HT1080 (cell line): ENCODE results near the gene NDC1. TPM values are rescaled to one million over a fixed set of nuclear protein-coding genes. Genes with fewer than 3 reads are reported as not detected.
"Not testable (repeated sequence)": the region's sequence is repeated elsewhere in the genome, so short reads cannot be mapped to it uniquely, and the experiment has no call there.

ENCODE experiments used
- DNase-seq: peaks from one replicate; pipeline ENCODE4 v3.0.0-alpha.2; 2015; ENCODE audit warnings: low read depth
- polyA plus RNA-seq, 2 experiments: library from polyadenylated mRNA; depleted of rRNA; stranded (reverse); fragments of >200 nt; gene quantifications; 2 replicates each; pipeline ENCODE4 v1.2.3, GENCODE V29; 2015
- total RNA-seq: library from RNA; depleted of rRNA; stranded (reverse); fragments of >200 nt; shearing (Covaris generic); gene quantifications from 2 replicates; pipeline ENCODE4 v1.2.3, GENCODE V29; 2014; rRNA removed

NDC1 gene, protein sequence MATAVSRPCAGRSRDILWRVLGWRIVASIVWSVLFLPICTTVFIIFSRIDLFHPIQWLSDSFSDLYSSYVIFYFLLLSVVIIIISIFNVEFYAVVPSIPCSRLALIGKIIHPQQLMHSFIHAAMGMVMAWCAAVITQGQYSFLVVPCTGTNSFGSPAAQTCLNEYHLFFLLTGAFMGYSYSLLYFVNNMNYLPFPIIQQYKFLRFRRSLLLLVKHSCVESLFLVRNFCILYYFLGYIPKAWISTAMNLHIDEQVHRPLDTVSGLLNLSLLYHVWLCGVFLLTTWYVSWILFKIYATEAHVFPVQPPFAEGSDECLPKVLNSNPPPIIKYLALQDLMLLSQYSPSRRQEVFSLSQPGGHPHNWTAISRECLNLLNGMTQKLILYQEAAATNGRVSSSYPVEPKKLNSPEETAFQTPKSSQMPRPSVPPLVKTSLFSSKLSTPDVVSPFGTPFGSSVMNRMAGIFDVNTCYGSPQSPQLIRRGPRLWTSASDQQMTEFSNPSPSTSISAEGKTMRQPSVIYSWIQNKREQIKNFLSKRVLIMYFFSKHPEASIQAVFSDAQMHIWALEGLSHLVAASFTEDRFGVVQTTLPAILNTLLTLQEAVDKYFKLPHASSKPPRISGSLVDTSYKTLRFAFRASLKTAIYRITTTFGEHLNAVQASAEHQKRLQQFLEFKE
- 51.8 and 68.6 TPM in 2 replicates for total RNA-seq
- polyA plus RNA-seq (2015; cell fraction: cytosol; rRNA removed): 60.1 and 65.1 TPM in 2 replicates
- 52.7 and 56.9 TPM in 2 replicates for polyA plus RNA-seq (2015; cell fraction: nucleus; rRNA removed)

DNA sequence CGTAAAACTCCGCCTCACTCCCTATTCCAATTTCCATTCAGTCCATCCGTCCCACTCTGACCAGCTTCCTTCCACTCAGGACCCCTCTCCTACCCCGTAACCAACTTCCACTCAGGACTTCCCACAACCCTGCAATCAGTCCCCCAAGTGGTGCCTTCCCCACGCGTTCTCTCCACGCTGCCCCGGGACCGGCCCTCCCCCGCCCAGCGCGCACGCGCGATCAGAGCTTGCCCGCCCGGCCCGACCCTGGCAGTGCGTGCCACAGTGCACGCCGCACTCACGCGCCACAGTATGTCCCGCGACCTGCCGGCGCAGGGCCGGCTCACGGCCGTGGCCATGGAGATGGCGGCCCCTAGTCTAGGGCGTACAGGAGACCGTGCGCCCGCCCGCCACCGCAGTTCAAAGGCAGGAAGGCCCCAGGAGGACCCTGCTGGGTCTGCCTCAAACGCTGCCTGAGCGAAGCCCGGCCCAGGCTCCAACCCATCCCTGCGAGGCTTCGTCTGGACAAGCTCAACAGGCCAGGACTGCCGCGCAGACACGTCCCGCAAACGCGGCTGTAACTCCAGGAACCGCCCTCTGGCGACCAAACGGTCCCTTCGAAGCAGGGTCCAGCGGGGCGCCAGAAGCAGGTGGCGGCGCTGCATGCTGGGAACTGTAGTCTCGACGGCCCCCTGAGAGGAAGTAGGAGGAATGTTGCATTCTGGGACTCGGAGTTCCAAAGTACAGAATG is at the start of gene NDC1:
Gene NDC1 (minus strand): TSS at position 373 of the 730 bp plus-strand sequence. CDS start 35 bp downstream, at position 338.
- DNase-seq: peak; percentile 96

DNA sequence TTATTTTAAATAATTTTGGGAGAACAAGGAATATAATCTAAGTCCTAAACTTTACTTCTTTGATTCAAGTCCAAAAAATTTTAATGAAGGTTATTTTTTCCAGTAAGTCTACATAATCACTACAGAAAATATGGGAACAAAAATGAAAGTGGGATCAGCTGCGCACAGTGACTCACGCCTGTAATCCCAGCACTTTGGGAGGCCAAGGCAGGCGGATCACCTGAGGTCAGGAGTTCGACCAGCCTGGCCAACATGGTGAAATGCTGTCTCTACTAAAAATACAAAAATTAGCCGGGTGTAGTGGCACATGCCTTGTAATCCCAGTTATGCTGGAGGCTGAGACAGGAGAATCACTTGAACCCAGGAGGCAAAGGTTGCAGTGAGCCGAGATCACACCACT is 45.5 kb upstream of the NDC1 start:
- not testable (repeated sequence) for DNase-seq

DNA sequence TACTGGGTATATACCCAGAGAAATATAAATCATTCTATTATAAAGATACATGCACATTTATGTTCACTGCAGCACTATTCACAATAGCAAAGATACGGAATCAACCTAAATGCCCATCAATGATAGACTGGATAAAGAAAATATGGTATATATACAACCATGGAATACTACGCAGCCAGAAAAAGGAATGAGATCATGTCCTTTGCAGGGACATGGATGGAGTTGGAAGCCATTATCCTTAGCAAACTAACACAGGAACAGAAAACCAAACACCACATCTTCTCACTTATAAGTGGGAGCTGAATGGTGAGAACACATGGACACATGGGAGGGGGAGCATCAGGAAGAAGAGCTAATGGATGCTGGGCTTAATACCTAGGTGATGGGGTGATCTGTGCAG is 43.8 kb upstream of the NDC1 start:
- not testable (repeated sequence) for DNase-seq

DNA sequence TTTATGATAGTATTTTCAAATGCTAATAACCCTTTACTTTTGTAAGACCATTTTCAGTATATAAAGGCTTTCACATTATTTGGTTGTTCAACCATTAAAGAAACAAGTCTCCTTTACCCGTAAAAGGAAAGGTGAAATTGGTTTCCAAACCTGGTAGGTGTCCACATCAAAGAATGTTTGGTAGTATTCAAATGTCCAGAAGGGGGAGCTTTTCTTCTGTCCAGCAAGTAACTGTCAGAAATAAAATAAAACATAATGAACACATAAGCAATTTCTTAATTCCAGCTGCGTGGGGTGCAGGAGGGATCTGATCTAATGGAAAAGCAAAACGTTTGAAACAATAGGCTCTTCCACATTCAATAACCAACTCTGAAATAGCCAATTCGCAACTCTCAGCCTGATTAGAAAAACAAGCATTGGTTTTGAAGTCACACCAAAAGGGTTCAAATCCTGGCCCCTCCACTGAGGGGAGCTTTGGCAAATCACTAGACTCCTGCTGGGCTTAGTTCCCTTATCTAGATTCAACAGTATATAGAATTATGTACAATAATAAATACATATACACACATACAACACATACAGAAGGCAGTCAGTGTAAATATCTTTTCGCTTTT is 40.5 kb upstream of the NDC1 start:
- DNase-seq: peak; percentile 24

DNA sequence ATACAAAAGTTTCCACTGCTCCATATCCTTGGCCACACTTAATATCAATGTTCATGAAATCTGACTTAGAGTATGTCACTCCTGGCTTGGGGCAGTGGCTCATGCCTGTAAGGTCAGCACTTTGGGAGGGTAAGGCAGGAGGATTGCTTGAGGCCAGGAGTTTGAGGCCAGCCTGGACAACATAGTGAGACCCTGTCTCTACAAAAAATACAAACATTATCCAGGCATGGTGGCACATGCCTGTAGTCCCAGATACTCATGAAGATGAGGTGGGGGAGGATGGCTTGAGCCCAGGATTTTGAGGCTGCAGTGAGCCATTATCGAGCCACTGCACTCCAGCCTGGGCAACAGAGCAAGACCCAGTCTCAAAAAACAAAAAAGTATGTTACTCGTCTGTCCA is 37.1 kb upstream of the NDC1 start:
- not testable (repeated sequence) for DNase-seq

DNA sequence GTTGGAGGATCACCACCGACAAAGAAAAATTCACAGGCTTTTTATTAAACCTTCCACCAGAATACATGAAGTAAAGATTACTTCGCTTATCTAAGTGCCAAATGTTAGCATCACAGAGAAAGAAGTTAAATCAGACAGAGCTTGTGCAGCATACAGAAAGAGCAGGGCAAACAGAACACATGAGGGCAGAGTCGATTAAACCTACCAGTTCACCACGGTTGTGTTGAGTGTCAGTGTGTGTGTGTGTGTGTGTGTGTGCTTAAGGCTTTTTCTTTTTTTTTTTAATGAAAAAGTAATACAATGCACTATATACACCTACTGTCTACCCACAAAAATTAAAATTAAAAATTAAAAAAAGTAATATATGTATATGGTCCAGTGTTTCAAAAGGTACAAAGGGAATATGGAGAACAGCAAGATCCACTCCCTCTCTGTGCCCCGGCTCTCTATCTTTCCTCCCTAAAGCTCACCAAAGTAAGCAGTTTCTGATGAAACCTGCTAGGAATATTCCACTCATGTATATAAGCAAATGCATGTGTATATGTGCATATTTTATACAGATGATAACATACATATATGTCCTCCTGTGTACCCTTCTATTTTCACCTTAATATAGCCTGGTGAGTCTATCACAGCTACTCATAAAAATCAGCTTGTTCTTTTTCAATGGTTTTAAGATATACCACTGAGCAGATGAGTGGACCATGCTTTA is 33.8 kb upstream of the NDC1 start:
- DNase-seq: no peak

DNA sequence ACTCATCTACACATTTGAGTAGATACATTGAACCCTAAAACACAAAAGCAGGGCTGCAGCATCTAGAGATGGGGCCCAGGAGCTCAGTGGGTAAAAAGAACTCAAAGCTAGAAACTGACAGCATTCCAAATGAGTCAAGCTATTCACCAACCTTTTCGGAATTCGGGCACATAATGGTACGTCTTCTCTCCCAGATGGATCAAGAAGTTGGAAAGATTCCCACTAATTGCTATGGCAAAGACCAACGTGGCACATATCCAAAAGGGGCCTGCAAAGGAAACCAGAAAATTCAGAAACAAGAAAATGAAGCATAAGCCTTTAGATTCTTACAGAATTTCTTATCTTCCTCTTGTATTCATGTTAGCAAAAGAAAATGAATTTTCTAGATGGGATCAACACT is 33.1 kb upstream of the NDC1 start:
- DNase-seq: no peak

DNA sequence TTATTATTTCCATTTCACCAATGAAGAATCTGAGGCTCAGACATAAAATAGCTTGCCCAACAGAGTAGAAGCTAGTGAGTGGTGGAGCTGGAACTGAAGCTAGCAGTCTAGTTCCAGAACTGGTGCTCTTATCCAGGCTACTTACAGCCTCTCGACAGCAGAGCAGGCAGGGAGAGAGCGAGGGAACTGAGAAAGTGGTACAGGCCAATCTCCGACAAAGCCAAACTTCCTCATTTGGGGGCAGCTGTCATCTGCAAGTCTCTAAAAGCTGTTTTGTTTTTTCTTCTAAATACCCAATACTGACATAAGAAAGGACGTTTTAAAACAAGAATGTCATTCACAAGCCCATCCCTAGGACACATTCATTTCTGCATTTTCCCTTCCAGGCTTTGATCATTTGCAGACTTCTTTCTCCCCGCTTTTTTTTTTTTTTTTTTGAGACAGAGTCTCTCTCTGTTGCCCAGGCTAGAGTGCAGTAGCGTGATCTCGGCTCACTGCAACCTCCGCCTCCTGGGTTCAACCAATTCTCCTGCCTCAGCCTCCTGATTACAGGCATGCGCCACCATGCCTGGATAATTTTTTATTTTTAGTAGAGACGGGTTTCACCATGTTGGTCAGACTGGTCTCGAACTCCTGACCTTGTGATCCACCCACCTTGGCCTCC is 31.5 kb upstream of the NDC1 start:
- no peak for DNase-seq

DNA sequence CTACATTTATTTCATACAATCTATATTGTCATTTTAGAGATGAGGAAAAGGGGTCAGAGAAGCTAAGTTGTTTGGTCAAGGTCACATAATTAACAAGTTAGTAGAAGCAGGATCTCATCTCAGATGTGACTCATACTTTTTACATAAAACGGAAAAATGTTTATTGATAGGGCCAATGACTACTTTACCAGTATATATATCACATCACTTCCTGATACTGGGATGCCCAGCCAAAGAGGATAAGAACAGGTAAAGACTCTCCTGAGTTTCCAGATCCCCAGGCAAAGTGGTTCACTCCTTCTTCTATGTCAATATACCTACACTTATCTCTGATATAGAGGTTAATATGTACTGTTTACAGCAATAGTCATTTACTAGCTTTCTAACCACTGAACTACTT is 30.5 kb upstream of the NDC1 start:
- no peak for DNase-seq

DNA sequence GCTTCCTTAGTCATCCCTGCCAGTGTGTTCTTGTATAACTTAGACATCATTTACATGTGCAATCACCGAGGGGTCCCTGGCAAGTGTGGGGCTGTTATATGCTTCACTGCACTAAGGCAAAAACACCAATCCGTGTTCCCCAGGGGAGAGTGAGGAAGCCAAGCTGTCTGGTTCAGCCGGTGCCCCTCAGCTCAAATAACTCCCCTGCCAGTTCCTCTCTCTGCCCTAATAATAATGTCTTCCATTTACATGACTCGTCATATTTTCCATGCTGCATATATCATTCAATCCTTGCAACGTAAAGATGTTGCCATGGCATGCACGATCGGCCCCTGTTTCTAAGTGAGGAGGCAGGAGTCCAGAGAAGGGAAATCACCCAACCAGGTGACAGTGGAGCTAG is 24.4 kb upstream of the NDC1 start:
- no peak for DNase-seq

DNA sequence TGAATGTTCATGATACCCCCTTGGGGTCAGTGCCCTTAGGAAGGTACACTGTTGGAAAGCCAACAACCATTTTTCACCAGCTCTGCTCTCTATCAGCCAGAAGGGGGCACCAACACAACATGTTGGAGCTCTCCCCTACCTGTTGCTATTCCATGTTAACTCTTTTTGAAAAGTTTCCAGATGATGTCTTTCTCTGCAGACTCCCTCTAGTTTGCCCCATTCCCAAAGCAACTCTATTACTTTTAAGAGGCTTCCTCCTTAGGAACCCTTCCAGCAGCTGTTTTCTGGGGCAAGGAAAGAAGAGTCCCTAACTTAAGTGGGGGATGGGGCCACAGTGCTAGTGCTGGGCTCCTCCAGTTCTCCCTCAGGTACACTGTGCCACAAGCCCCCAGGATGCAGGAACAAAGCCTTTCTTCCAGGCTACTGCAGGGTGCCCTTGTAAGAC is 22.9 kb upstream of the NDC1 start:
- peak; percentile 38 for DNase-seq

DNA sequence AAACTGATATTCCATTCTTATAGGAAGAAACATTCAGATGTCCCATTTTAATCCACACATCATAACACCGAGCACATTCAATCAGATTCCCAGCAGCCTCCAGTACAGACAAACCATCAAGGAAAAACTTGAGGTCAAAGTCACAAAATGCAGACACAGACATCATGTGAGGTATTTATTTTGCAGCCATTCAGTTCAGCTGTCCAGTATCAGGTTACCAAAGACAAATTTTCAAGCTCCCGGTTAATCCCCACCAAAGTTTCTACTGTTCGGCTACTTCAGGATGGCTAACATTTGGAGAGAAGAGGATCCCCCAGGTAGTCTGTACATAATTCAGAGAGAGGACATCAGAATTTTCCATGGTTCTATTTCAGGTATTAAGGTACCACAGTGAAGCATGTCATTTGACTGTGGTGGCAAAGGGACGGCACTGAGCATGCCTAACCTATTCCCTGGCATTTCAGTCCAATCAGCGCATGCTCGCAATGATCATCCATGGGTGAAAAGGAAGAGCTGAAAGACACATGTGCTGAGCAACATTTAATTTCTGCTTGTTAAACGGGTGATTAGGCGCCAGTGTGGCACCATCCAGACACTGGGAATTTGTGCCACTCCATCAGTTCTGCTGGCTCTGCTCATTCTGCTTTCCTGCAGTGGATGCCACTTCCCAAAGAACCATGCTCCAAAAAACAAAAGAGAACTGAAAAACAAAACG is 13.6 kb upstream of the NDC1 start:
- no peak for DNase-seq

DNA sequence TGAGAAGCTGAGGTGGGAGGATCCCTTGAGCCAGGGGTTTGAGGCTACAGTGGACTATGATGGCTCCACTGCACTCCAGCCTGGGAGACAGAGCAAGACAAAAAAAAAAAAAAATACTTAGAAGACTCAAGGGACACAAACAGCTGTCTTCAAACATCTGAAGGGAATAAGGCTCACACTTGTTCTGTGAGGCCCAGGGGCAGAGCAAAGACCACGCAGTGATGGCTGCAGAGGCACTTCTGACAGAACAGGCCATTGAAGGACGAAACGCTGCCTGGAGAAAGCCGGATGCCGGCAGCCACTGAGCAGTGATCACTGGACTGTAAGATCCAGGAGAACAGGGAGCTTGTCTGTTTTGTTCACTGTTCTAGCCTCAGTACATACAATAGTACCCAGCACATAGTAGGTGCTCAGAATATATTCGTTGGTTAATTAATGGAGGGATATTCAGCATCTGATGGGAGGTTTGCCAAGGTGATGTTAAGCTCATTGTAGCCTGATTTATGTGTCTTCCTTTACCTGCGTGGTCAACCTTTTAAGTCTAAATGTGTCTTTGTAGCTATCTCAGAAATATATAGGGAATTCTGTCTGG is 12.1 kb upstream of the NDC1 start:
- no peak for DNase-seq

DNA sequence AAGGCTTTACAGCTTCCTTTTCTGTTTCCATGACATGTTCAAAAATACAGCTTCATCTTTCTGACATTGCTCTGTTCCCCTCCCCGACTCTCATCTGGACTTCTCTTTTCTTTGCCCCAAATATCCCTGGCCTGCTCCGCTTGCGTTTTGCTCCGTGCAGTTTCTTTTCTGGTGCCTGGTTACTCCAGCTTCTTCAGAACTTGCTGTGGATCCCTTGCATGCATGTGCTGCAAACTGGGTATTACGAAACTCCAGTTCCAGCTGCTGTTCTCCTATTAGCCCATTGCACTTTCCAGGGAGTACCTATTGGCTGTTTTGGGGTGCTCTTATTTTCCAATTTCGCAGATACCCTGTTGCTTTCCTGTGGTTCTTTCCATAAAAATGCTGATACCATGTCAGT is 9.9 kb upstream of the NDC1 start:
- no peak for DNase-seq

DNA sequence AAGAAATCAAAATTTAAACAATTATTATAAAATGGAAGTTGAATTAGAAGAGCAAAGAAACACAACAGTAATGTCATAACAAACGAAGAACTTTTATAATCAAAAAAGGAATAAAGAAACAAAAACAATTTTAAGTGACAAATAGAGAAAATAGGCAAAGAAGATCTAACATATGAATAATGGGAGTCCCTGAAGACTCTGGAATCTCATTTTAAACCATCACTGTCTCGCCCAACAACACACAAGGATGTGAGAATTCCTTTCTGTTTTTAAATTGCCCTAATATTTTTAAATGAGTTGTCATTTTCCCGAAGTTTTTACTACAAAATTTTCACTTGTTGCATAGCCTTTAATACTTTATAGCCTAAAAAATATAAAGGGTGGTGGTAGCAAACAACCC is 4.3 kb upstream of the NDC1 start:
- DNase-seq: no peak

DNA sequence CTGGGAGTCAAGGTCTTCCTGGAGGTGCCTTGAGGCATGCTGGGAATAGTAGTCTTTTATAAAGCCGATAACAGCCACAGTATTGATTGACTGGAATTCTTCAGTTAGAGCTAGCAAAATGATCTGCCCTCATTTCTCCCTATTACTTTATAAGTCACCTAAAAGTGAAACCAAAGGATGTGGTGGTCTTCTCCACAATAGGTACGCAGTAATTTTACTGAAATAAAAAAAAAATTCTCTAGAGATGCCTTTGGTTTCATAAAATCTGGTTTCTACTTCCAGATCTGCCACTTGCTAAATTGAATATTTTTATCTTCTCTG is 518 bp upstream of the NDC1 start:
- no peak for DNase-seq

DNA sequence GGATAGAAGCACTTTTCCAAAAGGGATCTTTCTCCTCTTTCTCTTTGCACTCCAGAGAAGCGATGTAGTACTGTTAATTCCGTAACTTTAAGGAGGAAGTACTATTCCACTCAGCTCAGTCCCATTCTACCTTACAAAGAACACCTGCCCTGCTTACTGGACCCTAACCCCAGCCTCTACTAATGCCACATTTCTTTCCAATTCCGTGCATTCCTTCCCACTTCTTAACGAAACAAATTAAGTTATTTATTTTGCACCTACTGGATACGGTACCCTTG is 511 bp downstream of the NDC1 start:
- DNase-seq: no peak

DNA sequence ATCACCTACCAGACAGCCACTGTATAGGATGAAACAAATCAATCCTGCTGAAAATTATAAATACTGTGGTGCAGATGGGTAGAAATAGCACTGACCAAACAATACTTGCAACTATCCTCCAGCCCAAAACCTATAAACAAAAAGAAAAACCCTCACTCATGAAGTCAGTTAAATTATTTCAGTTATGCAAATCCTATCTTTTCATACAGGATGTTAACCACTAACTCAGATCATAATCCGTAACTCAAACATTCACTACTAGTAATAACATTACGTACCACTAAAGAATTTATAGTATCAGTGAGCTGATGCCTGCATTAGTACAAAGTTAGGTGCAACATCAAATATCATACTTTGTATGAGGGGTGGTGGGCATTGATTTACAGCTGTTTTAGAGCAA is 2.6 kb downstream of the NDC1 start:
- DNase-seq: no peak

DNA sequence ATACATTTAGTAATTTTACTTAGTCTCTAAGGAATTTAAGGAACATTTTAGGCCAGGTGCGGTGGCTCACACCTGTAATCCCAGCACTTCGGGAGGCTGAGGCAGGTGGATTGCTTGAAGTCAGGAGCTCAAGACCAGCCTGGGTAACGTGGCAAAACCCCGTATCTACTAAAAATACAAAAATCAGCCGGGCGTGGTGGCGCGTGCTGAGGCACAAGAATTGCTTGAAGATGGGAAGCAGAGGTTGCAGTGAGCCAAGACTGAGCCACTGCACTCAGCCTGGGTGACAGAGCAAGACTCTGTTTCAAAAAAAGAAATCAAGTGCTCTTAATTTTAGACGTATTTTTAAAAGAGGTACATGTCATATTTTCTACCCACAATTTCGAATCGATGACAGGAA is 3.3 kb downstream of the NDC1 start:
- no peak for DNase-seq

DNA sequence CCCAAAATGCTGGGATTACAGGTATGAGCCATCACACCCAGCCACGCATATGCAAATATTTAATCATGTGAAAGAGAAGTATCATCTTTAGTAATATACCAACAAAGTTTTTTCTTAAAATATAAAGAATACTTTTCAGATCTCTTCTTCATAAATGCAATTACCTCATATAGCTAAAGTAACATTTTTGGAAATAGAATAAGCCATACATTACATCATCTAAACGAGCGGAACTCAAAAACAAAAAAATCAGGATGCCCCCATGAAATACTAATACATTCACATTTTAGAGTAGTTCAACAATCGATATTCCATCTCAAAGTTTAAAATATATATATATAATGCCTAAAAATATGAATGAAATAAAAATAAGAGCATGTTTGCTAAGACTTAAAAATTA is 4.7 kb downstream of the NDC1 start:
- no peak for DNase-seq
